GM12801 (cell line): ENCODE measurements around the gene APEX1.

Source experiments
- TF ChIP-seq, protein P1 (sequence below): IDR thresholded peaks from one replicate; pipeline ENCODE4 v1.5.1; 2011; ENCODE audit warnings: control low read depth; ENCODE audit not compliant: insufficient read length; ENCODE audit errors: extremely low read depth

The APEX1 gene

DNA sequence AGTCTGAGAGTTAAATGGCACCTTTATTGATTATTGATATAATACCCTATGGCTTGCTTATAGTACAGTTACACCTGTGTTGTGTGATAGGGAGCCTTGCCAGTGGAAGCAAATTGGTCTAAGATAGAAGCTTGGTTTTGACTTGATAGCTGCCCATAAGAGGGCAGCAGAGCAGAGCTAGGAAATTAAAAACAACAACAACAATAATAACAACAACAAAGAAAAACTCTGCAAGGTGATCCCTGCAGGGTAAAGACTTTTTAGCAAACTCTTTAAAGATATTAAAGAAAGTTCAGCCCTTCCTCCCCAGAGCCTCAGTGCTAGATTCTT is 32.3 kb downstream of the APEX1 start:
- TF ChIP-seq, protein P1, sequence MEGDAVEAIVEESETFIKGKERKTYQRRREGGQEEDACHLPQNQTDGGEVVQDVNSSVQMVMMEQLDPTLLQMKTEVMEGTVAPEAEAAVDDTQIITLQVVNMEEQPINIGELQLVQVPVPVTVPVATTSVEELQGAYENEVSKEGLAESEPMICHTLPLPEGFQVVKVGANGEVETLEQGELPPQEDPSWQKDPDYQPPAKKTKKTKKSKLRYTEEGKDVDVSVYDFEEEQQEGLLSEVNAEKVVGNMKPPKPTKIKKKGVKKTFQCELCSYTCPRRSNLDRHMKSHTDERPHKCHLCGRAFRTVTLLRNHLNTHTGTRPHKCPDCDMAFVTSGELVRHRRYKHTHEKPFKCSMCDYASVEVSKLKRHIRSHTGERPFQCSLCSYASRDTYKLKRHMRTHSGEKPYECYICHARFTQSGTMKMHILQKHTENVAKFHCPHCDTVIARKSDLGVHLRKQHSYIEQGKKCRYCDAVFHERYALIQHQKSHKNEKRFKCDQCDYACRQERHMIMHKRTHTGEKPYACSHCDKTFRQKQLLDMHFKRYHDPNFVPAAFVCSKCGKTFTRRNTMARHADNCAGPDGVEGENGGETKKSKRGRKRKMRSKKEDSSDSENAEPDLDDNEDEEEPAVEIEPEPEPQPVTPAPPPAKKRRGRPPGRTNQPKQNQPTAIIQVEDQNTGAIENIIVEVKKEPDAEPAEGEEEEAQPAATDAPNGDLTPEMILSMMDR: no peak

- TF ChIP-seq, protein P1: no peak
These were observed 34.3 kb downstream of the APEX1 start for GRCh38 chr14:20489093-20489994.

DNA sequence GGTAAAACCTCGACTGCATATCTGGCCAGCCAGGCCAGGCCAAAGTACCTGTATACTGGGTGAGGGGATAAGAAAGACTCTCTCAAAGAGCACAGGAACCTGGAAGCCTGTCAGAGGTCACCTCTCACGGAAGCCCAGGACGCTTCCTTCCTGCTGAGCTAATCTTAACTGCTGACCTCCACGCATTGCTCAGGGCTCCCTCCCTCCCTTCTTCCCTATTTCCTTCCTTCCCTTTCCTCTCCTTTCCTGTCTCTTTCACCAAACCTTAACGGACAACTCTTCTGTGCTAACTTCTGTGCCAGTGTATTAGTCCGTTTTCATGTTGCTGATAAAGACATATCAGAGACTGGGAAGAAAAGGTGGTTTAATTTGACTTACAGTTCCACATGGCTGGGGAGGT is 35.5 kb downstream of the APEX1 start:
- TF ChIP-seq, protein P1: no peak

GRCh38 chr14:20492486-20492885 is 37.5 kb downstream of the APEX1 start:
- TF ChIP-seq, protein P1: no peak

GRCh38 chr14:20493634-20494033 is 38.6 kb downstream of the APEX1 start:
- TF ChIP-seq, protein P1: no peak

GRCh38 chr14:20494935-20495766 is 40.1 kb downstream of the APEX1 start:
- TF ChIP-seq, protein P1: no peak

GRCh38 chr14:20498622-20499021 is 43.6 kb downstream of the APEX1 start:
- TF ChIP-seq, protein P1: no peak
